COLO668 (cell line): ENCODE measurements around the gene WDCP.
"Not testable (repeated sequence)": the region's sequence is repeated elsewhere in the genome, so short reads cannot be mapped to it uniquely, and the experiment has no call there.

Experiments used
- DNase-seq: peaks from one replicate; lab custom pipeline; 2025; ENCODE audit not compliant: unreplicated experiment; lab: John Stamatoyannopoulos, UW

The WDCP gene

GRCh38 chr2:24065341-24065740 lies 18.1 kb upstream of the WDCP start:
- no peak for DNase-seq

- DNase-seq: no peak
These were observed 11.5 kb upstream of the WDCP start for GRCh38 chr2:24058564-24059271.

- DNase-seq: no peak
These were observed 8.6 kb upstream of the WDCP start for GRCh38 chr2:24055750-24056149.

GRCh38 chr2:24054366-24055010 lies 7.3 kb upstream of the WDCP start:
- DNase-seq: no peak

GRCh38 chr2:24052951-24053350 lies 5.8 kb upstream of the WDCP start:
- DNase-seq: no peak

GRCh38 chr2:24051833-24052232 lies 4.6 kb upstream of the WDCP start:
- no peak for DNase-seq

- peak; percentile 37 for DNase-seq
These were observed 3.1 kb upstream of the WDCP start for GRCh38 chr2:24050041-24050979.

- DNase-seq: peak; percentile 78
These were observed 2.4 kb upstream of the WDCP start, which contains the start of gene FKBP1B for GRCh38 chr2:24049485-24050021. TSS of gene FKBP1B (plus strand) at chr2:24049741. CDS start at chr2:24049850, 109 bp downstream.

- DNase-seq: peak; percentile 35
These were observed 1.7 kb upstream of the WDCP start for GRCh38 chr2:24048769-24049484.

- no peak for DNase-seq
These were observed 477 bp upstream of the WDCP start for GRCh38 chr2:24047703-24048033.

GRCh38 chr2:24046599-24046929 lies 627 bp downstream of the WDCP start:
- no peak for DNase-seq

- DNase-seq: no peak
These were observed 1.4 kb downstream of the WDCP start for GRCh38 chr2:24045511-24046508.

GRCh38 chr2:24043133-24043532 lies 4.1 kb downstream of the WDCP start:
- not testable (repeated sequence) for DNase-seq

- no peak for DNase-seq
These were observed 6.7 kb downstream of the WDCP start for GRCh38 chr2:24040511-24040910.

- DNase-seq: no peak
These were observed 8.2 kb downstream of the WDCP start for GRCh38 chr2:24038786-24039499.

- DNase-seq: no peak
These were observed 21.0 kb downstream of the WDCP start for GRCh38 chr2:24026233-24026632.

GRCh38 chr2:24024996-24025663 lies 22.1 kb downstream of the WDCP start:
- no peak for DNase-seq

GRCh38 chr2:24024018-24024417 lies 23.2 kb downstream of the WDCP start:
- no peak for DNase-seq
